Skin epidermis (tissue), 12 donors: ENCODE measurements around the gene TUBB2B.
"Not testable (repeated sequence)": the region's sequence is repeated elsewhere in the genome, so short reads cannot be mapped to it uniquely, and the experiment has no call there.

Experiments used
- H3K27ac ChIP-seq, 21 experiments: fragments of 200-600 bp; sonication (generic) in 11 of 21; one replicate each; pipeline ENCODE4 v1.5.0; 2020; ENCODE audit warnings: mild to moderate bottlenecking in 3 of 21, inconsistent platforms in 2 of 21, moderate library complexity in 2 of 21
- H3K4me3 ChIP-seq, 7 experiments: fragments of 200-600 bp; sonication (generic) in 2 of 7; one replicate each; pipeline ENCODE4 v1.5.0; 2020; ENCODE audit warnings: inconsistent platforms in 2 of 7, mild to moderate bottlenecking in 2 of 7, moderate library complexity in 1 of 7

The TUBB2B gene

GRCh38 chr6:3259491-3259958 lies 32.1 kb upstream of the TUBB2B start:
- H3K27ac ChIP-seq = peak overlapping the region; percentile 56 to 95 (median 87)

GRCh38 chr6:3258720-3259490 lies 31.5 kb upstream of the TUBB2B start, which contains the start of gene PSMG4:
Gene PSMG4, plus strand, starts transcription at chr6:3258947. Its CDS starts 76 bp downstream, at chr6:3259023.
- H3K4me3 ChIP-seq = peak within 1 kb of the TSS; percentile 55 to 99 (median 91)
- H3K27ac ChIP-seq = peak within 1 kb of the TSS; percentile 56 to 95 (median 87)

More at GRCh38 chr6:3259491-3259958, 32.1 kb upstream of the TUBB2B start:
- H3K4me3 ChIP-seq = peak overlapping the region; percentile 55 to 99 (median 91)

- Histone ChIP-seq H3K27ac (peak overlapping the region in 13 of 21 experiments; percentile 79 to 95 (median 87)), H3K4me3 (peak overlapping the region; percentile 55 to 99 (median 91))
Measured at GRCh38 chr6:3258201-3258600, 30.7 kb upstream of the TUBB2B start.

GRCh38 chr6:3253597-3253961 lies 26.1 kb upstream of the TUBB2B start:
- Histone ChIP-seq H3K4me3 (no peak overlapping the region), H3K27ac (no peak overlapping the region)

GRCh38 chr6:3252861-3253596 lies 25.6 kb upstream of the TUBB2B start:
- H3K27ac ChIP-seq = peak overlapping the region in 5 of 21 experiments; percentile 16 to 59 (median 56)
- no peak overlapping the region for H3K4me3 ChIP-seq

DNA sequence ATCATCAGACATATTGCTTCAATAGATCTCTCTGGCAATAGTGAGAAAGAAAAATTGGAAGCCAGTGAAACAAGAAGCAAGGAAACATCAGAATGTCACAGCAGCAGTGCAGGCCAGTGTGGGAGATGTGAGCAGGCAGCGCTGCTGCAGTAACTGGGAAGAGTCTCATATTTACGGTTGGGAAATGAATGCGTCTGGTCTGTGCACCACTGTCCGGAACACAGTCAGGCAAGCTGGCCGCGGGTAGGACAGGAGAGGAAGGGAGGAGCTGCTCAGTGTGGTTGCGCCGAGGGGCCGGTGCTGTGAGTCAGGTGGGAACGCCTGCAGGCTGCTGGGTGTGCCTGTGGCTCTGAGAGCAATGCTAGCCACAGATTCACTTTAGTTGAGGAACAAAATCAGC lies 24.9 kb upstream of the TUBB2B start:
- no peak overlapping the region for H3K4me3 ChIP-seq
- H3K27ac ChIP-seq = peak overlapping the region in 4 of 21 experiments; percentile 34 to 59 (median 58)

- Histone ChIP-seq H3K4me3 (no peak overlapping the region), H3K27ac (peak overlapping the region in 2 of 21 experiments; percentile 6 to 59)
Measured at GRCh38 chr6:3251462-3252314, 24.2 kb upstream of the TUBB2B start.

DNA sequence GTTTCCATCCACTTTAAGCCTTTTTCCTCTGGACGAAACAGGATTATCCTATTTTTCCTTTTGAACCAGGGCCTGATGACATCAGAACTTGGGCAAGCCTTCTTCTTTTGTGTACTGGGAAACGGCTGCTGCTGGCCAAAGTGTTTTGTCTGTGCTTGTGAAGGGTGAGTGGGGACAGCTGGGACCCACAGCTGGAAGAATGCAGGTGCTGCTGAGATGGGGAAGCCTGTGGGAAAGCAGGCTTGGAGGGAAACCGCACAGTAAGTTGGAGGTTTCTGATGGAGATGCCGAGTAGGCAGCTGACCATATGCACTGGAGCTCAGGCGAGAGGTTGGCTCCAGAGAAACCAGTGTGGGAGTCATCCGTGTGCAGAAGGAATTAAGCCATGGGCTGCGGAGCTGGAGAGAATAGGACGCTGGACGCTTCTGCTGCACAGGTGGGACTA lies 22.8 kb upstream of the TUBB2B start:
- Histone ChIP-seq H3K27ac (no peak overlapping the region), H3K4me3 (no peak overlapping the region)

DNA sequence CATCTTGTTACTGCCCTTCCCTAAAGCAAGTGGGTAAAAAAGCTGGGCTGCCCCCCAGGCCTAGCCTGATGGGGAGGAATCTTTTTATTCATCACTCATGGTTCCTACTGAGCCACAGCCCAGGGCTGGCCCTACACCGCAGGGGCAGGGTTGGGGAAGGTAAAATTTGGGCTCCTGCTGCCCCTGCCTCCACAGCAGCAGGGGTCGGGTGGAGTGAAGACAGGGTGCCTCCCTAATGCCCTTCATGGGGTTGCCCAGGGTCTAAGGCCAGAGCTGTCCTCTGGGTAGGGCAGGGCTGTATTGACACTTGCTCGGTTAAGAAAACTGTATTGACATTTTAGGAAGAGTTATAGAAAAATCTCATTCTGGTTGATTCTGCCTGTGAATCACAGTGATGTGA lies 22.4 kb upstream of the TUBB2B start:
- H3K4me3 ChIP-seq = no peak overlapping the region
- H3K27ac ChIP-seq = no peak overlapping the region

DNA sequence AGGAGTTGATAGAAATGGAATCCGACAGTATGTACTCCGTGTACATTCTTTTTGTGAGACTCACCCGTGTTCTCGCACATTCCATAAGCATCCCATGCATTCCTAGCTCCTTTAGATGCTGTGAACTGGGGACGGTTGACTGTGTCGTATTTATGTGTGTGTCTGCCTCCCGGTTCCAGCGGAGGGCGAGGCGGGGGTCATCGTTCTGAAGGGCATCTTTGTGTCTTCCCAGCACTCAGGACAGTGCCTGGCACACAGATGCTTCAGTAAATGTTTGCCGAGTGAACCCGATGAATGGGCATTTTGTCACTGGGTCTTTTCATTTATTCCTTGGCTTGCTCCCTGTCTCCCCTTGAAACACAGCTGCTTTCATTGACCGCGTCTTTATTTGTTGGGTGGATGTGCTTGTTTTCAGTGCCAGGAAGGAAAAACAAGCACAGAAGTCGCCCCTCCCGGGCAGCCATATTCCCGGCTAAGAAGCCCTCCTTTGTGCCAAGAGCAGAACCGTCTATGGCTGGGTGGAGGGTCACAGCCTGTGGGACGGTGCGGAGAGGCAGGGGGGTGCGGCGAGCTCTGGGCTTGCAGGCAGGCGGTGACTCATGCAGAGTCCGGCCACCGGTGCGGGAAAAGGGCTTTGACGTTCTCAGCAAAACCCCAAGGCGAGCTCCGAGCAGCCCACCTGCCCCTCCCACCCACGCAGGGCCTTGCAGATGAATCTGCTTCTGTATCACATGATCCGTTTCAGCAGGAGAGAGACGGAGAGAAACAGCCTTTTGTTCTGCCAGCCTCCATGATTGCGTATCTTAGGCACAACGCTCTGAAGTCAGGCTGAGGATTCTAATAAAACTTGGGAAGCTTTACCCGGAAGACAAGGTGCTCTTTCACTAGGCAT lies 20.0 kb upstream of the TUBB2B start:
- peak overlapping the region in 2 of 7 experiments; percentile 1 to 19 for H3K4me3 ChIP-seq
- H3K27ac ChIP-seq = peak overlapping the region in 13 of 21 experiments; percentile 4 to 71 (median 29)

GRCh38 chr6:3245216-3245615 lies 17.8 kb upstream of the TUBB2B start:
- Histone ChIP-seq H3K4me3 (no peak overlapping the region), H3K27ac (no peak overlapping the region)

DNA sequence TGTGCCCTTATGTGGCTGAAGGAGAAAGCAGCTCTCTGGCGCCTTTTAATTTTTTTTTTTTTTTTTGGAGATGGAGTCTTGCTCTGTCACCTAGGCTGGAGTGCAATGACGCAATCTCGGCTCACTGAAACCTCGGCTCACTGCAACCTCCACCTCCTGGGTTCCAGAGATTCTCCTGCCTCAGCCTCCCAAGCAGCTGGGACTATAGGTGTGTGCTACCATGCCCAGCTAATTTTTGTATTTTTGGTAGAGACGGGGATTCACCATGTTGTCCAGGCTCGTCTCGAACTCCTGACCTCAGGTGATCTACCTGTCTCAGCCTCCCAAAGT lies 17.3 kb upstream of the TUBB2B start:
- not testable (repeated sequence) for H3K4me3 ChIP-seq, H3K27ac ChIP-seq

DNA sequence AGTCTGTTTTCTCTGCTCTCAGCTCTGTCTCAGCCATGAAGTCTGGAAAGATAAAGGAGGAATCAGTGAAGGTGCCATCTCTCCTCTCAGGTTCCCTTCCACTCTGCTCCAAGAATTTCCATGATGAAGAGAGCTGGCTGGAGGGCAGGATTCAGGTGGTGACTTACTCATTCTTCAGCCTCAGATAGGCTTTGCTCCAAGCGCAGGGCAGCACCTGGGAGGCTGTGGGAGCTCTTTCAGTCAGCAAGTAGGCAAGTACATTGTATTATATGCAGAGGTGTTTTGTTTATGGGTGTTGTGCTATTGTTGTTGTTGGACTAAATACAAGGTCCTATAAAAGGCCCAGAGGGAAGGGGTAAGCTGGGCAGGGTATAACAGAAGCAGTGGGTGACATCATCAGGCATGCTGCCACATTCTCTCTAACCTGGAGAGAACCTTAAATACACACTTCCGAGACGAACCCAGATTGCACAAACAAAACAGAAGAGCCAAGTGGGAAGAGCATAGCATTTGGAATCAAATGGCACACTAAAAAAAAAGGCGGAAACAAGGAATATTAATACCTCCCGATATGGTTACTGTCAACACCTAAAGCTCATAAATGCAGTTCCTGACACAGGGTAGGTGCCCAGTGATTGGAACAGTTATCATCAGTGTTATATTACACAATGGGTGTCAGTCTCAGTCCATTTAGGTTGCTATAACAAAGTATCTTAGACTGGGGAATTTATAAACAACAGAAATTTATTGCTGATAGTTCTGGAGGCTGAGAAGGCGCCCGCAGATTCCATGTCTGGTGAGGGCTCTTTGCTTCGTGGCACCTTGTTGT lies 16.8 kb upstream of the TUBB2B start:
- no peak overlapping the region for H3K4me3 ChIP-seq
- H3K27ac ChIP-seq = no peak overlapping the region

DNA sequence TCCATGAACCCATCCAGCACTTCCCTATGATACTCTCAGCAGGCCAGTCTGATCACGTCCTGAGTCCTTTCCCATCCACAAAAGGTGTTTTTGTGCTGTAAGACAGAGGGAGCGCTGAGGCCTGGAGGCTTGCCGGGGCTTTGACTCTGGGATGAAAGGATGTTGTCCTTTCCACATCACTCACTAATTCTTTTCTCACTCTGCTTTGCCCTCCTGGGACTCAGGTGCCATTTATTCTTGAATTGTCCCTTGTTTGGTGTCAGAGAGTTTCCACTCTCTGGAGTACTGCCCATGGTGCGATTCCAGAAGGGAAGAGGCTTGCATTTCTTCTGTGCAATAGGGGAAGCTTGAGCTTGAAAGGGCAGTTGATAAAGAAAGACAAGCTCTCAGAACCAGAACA lies 15.3 kb upstream of the TUBB2B start:
- Histone ChIP-seq H3K4me3 (no peak overlapping the region), H3K27ac (no peak overlapping the region)

GRCh38 chr6:3241745-3242144 lies 14.3 kb upstream of the TUBB2B start:
- not testable (repeated sequence) for H3K4me3 ChIP-seq, H3K27ac ChIP-seq

GRCh38 chr6:3240595-3240994 lies 13.1 kb upstream of the TUBB2B start:
- Histone ChIP-seq H3K4me3 (no peak overlapping the region), H3K27ac (no peak overlapping the region)

DNA sequence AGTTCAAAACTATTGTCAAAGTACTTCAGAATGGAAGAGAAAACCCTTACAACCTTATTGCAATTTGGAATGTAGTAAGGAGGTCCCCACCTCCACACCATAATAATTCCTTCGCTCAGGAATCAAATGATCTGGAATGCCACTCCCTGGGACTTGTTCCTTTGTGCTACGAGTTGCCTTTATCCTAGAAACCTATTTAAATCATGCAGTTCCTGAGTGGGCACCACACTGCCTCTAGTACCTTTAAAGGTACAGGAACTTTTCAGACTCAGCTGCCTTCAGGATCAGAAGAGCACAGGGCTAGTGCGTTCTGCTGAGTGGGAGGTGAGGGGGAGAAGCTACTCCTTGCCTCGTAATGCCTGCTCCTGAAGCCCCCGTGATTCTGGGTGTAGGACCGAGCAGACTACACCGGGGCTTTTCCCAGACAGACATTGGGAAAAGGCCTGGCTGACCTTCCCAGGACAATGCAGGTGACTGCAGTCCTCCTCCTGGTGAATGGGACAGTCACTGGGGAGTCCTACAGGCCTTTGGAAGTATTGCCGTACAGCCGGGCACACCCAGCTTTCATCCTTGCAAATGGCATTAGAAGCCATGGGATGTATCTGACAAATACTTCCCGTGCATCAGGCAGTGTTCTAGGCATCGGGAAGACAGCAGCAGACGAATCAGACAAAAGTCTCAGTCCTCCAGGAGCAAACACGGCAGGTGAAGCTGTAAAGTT lies 11.8 kb upstream of the TUBB2B start:
- Histone ChIP-seq H3K27ac (no peak overlapping the region), H3K4me3 (no peak overlapping the region)
